ENCODE data around the gene DKKL1. TPM values are rescaled to one million over a fixed set of nuclear protein-coding genes. Genes with fewer than 3 reads are reported as not detected.

DKKL1 gene
- polyA plus RNA-seq, 1 donor from 2014 or later: 2.8 TPM

- no peaks in the 10 kb centered on the region for H3K9me3 ChIP-seq (ENCODE audit: low read length)
- peak overlapping the region; percentile 59 for H3K4me3 ChIP-seq (ENCODE audit: low read length)
- no peaks in the 10 kb centered on the region for H3K9me2 ChIP-seq (ENCODE audit: insufficient read depth, low read length)
- H3K36me3 ChIP-seq (ENCODE audit: insufficient read depth, low read length): no peaks in the 10 kb centered on the region
- H3F3A ChIP-seq (ENCODE audit: insufficient read depth, low read length, poor library complexity, severe bottlenecking): no peaks in the 10 kb centered on the region
- no peak overlapping the region for H3K9ac ChIP-seq (ENCODE audit: low read length)
- no peaks in the 10 kb centered on the region for H4K20me1 ChIP-seq (ENCODE audit: insufficient read depth)
- no peak overlapping the region for H3K4me2 ChIP-seq (ENCODE audit: low read length)
- H3K79me2 ChIP-seq (replicated peaks; ENCODE audit: insufficient read depth, low read length): no peaks in the 10 kb centered on the region
- no peaks in the 10 kb centered on the region for H3K27me3 ChIP-seq (ENCODE audit: insufficient read depth, low read depth, low read length)
- peak overlapping the region; percentile 21 for H2AFZ ChIP-seq (ENCODE audit: low read depth, low read length)
- H3K27ac ChIP-seq (ENCODE audit: low read length): no peak overlapping the region
- TF ChIP-seq TAF1 (IDR thresholded peaks at IDR 0.05; ENCODE audit: low read depth) (no peak), EP300 (conservative IDR thresholded peaks at IDR 0.05; ENCODE audit: poor library complexity, severe bottlenecking) (no peak), POLR2AphosphoS5 (IDR thresholded peaks at IDR 0.05) (no peak), REST (IDR thresholded peaks at IDR 0.05; ENCODE audit: borderline replicate concordance) (no peak), EZH2 (IDR thresholded peaks at IDR 0.05; ENCODE audit: borderline replicate concordance, insufficient read depth, low read length, poor library complexity, severe bottlenecking) (no peak), RAD21 (conservative IDR thresholded peaks at IDR 0.05) (no peak), SMC3 (conservative IDR thresholded peaks at IDR 0.05; ENCODE audit: poor library complexity) (no peak), CTCF (IDR thresholded peaks at IDR 0.05; ENCODE audit: poor library complexity, severe bottlenecking) (no peak), MXI1 (conservative IDR thresholded peaks at IDR 0.05; ENCODE audit: poor library complexity, severe bottlenecking) (no peak)
Measured at GRCh38 chr19:49339301-49340068, 24.2 kb upstream of the DKKL1 start.

GRCh38 chr19:49340069-49340864 lies 23.4 kb upstream of the DKKL1 start:
- Histone ChIP-seq H3K9ac (ENCODE audit: low read length) (no peak overlapping the region), H3K79me2 (replicated peaks; ENCODE audit: insufficient read depth, low read length) (no peaks in the 10 kb centered on the region), H3K9me3 (ENCODE audit: low read length) (no peaks in the 10 kb centered on the region), H4K20me1 (ENCODE audit: insufficient read depth) (no peaks in the 10 kb centered on the region), H2AFZ (ENCODE audit: low read depth, low read length) (no peak overlapping the region), H3F3A (ENCODE audit: insufficient read depth, low read length, poor library complexity, severe bottlenecking) (no peaks in the 10 kb centered on the region), H3K27ac (ENCODE audit: low read length) (no peak overlapping the region), H3K27me3 (ENCODE audit: insufficient read depth, low read depth, low read length) (no peaks in the 10 kb centered on the region), H3K4me3 (ENCODE audit: low read length) (no peak overlapping the region), H3K9me2 (ENCODE audit: insufficient read depth, low read length) (no peaks in the 10 kb centered on the region), H3K4me2 (ENCODE audit: low read length) (no peak overlapping the region), H3K36me3 (ENCODE audit: insufficient read depth, low read length) (no peaks in the 10 kb centered on the region)
- no peak for TF ChIP-seq EZH2 (IDR thresholded peaks at IDR 0.05; ENCODE audit: borderline replicate concordance, insufficient read depth, low read length, poor library complexity, severe bottlenecking)
- TF ChIP-seq MXI1 (conservative IDR thresholded peaks at IDR 0.05; ENCODE audit: poor library complexity, severe bottlenecking): no peak
- TF ChIP-seq EP300 (conservative IDR thresholded peaks at IDR 0.05; ENCODE audit: poor library complexity, severe bottlenecking): no peak
- no peak for TF ChIP-seq SMC3 (conservative IDR thresholded peaks at IDR 0.05; ENCODE audit: poor library complexity)
- TF ChIP-seq CTCF (IDR thresholded peaks at IDR 0.05; ENCODE audit: poor library complexity, severe bottlenecking): no peak
- no peak for TF ChIP-seq RAD21 (conservative IDR thresholded peaks at IDR 0.05)
- no peak for TF ChIP-seq POLR2AphosphoS5 (IDR thresholded peaks at IDR 0.05)
- TF ChIP-seq TAF1 (IDR thresholded peaks at IDR 0.05; ENCODE audit: low read depth): no peak
- no peak for TF ChIP-seq REST (IDR thresholded peaks at IDR 0.05; ENCODE audit: borderline replicate concordance)
